ENCODE results near the gene GRIK1.

DNA sequence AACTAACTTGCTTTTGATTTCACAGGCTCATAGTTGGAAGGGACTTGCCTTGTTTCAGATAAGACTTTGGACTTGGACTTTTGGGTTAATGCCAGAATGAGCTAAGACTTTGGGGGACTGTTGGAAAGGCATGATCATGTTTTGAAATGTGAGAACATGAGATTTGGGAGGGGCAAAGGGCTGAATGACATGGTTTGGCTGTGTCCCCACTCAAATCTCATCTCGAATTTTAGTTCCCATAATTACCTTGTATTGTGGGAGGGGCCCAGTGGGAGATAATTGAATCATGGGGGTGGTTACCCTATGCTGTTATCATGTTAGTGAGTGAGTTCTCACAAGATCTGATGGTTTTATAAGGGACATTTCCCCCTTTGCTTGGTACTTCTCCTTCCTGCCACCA lies 222.1 kb downstream of the GRIK1 start:
- TF ChIP-seq, protein P1, sequence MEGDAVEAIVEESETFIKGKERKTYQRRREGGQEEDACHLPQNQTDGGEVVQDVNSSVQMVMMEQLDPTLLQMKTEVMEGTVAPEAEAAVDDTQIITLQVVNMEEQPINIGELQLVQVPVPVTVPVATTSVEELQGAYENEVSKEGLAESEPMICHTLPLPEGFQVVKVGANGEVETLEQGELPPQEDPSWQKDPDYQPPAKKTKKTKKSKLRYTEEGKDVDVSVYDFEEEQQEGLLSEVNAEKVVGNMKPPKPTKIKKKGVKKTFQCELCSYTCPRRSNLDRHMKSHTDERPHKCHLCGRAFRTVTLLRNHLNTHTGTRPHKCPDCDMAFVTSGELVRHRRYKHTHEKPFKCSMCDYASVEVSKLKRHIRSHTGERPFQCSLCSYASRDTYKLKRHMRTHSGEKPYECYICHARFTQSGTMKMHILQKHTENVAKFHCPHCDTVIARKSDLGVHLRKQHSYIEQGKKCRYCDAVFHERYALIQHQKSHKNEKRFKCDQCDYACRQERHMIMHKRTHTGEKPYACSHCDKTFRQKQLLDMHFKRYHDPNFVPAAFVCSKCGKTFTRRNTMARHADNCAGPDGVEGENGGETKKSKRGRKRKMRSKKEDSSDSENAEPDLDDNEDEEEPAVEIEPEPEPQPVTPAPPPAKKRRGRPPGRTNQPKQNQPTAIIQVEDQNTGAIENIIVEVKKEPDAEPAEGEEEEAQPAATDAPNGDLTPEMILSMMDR (IDR thresholded peaks at IDR 0.05), result no peak
- TF ChIP-seq EZH2 (IDR thresholded peaks at IDR 0.05; ENCODE audit: borderline replicate concordance, insufficient read depth, low read depth, low read length, poor library complexity, severe bottlenecking), result no peak
